ENCODE results near the gene PDYN.

Gene PDYN

GRCh38 chr20:1987826-1988225, 6.0 kb downstream of the PDYN start:
- no peak overlapping the region for H3K4ac ChIP-seq (ENCODE audit: low read depth, low read length)
- H3K36me3 ChIP-seq (ENCODE audit: control insufficient read depth in 1 of 2, insufficient read depth in 2 of 2, low read length in 2 of 2) = no peaks in the 10 kb centered on the region
- no peak overlapping the region for H4K8ac ChIP-seq (ENCODE audit: low read depth, low read length)
- no peak overlapping the region for H2AFZ ChIP-seq (ENCODE audit: insufficient read depth, low read length, poor library complexity)
- no peak overlapping the region for H3K4me2 ChIP-seq (ENCODE audit: low read length)
- no peak overlapping the region for H2AK5ac ChIP-seq (ENCODE audit: low read length)
- H3K27me3 ChIP-seq (ENCODE audit: insufficient read depth, low read length) = no peaks in the 10 kb centered on the region
- no peak overlapping the region for H3K4me3 ChIP-seq (ENCODE audit: low read depth, low read length)
- H3K18ac ChIP-seq (ENCODE audit: low read length) = no peak overlapping the region
- no peak overlapping the region for H4K12ac ChIP-seq (ENCODE audit: low read depth, low read length)
- DNase-seq = no peak
- H3K4me1 ChIP-seq (ENCODE audit: control insufficient read depth in 1 of 2, insufficient read depth in 2 of 2, low read length in 2 of 2) = no peaks in the 10 kb centered on the region
- no peak overlapping the region for H2BK120ac ChIP-seq (ENCODE audit: insufficient read depth, low read length, poor library complexity)
- no peak overlapping the region for H3K9ac ChIP-seq (ENCODE audit: low read length)
- no peak overlapping the region for H4K91ac ChIP-seq (ENCODE audit: low read depth, low read length)
- no CpG with 5 or more reads among the region's 3 CpGs for WGBS (ENCODE audit: extremely low coverage, insufficient coverage, insufficient read length)
- H3K9me3 ChIP-seq (ENCODE audit: insufficient read depth, low read depth, low read length) = no peaks in the 10 kb centered on the region
- H2BK5ac ChIP-seq (ENCODE audit: low read depth, low read length, poor library complexity) = no peak overlapping the region
- no peaks in the 10 kb centered on the region for H3K79me1 ChIP-seq (ENCODE audit: low read length)
- H3K79me2 ChIP-seq (ENCODE audit: control insufficient read depth, insufficient read depth, low read length, poor library complexity) = no peaks in the 10 kb centered on the region
- H3K14ac ChIP-seq (ENCODE audit: low read length) = no peak overlapping the region
- no peak overlapping the region for H3K27ac ChIP-seq (ENCODE audit: low read depth, low read length)
- H3K23ac ChIP-seq (ENCODE audit: low read length) = no peak overlapping the region
- H2BK12ac ChIP-seq (ENCODE audit: low read length) = no peak overlapping the region

- Histone ChIP-seq H2BK5ac (ENCODE audit: low read depth, low read length, poor library complexity) (no peak overlapping the region), H3K4me3 (ENCODE audit: low read depth, low read length) (no peak overlapping the region), H2BK12ac (ENCODE audit: low read length) (no peak overlapping the region), H4K12ac (ENCODE audit: low read depth, low read length) (no peak overlapping the region), H3K36me3 (ENCODE audit: control insufficient read depth in 1 of 2, insufficient read depth in 2 of 2, low read length in 2 of 2) (no peaks in the 10 kb centered on the region), H3K4ac (ENCODE audit: low read depth, low read length) (no peak overlapping the region), H2AK5ac (ENCODE audit: low read length) (no peak overlapping the region), H3K27ac (ENCODE audit: low read depth, low read length) (no peak overlapping the region), H3K4me2 (ENCODE audit: low read length) (no peak overlapping the region), H3K14ac (ENCODE audit: low read length) (no peak overlapping the region), H2AFZ (ENCODE audit: insufficient read depth, low read length, poor library complexity) (no peak overlapping the region), H2BK120ac (ENCODE audit: insufficient read depth, low read length, poor library complexity) (no peak overlapping the region), H4K8ac (ENCODE audit: low read depth, low read length) (no peak overlapping the region), H3K27me3 (ENCODE audit: insufficient read depth, low read length) (no peaks in the 10 kb centered on the region), H3K9ac (ENCODE audit: low read length) (no peak overlapping the region), H3K79me1 (ENCODE audit: low read length) (no peaks in the 10 kb centered on the region), H3K4me1 (ENCODE audit: control insufficient read depth in 1 of 2, insufficient read depth in 2 of 2, low read length in 2 of 2) (no peaks in the 10 kb centered on the region), H3K9me3 (ENCODE audit: insufficient read depth, low read depth, low read length) (no peaks in the 10 kb centered on the region), H3K18ac (ENCODE audit: low read length) (no peak overlapping the region), H3K79me2 (ENCODE audit: control insufficient read depth, insufficient read depth, low read length, poor library complexity) (no peaks in the 10 kb centered on the region), H3K23ac (ENCODE audit: low read length) (no peak overlapping the region), H4K91ac (ENCODE audit: low read depth, low read length) (no peak overlapping the region)
- DNase-seq = no peak
- no CpG with 5 or more reads among the region's 4 CpGs for WGBS (ENCODE audit: extremely low coverage, insufficient coverage, insufficient read length)
Observed at GRCh38 chr20:1983301-1983700, 10.6 kb downstream of the PDYN start.

- Histone ChIP-seq H3K4ac (ENCODE audit: low read depth, low read length) (no peak overlapping the region), H2AFZ (ENCODE audit: insufficient read depth, low read length, poor library complexity) (no peak overlapping the region), H2AK5ac (ENCODE audit: low read length) (no peak overlapping the region), H3K79me1 (ENCODE audit: low read length) (no peaks in the 10 kb centered on the region), H3K4me2 (ENCODE audit: low read length) (no peak overlapping the region), H3K79me2 (ENCODE audit: control insufficient read depth, insufficient read depth, low read length, poor library complexity) (no peaks in the 10 kb centered on the region), H2BK120ac (ENCODE audit: insufficient read depth, low read length, poor library complexity) (no peak overlapping the region), H3K23ac (ENCODE audit: low read length) (no peak overlapping the region), H3K4me3 (ENCODE audit: low read depth, low read length) (no peak overlapping the region), H4K91ac (ENCODE audit: low read depth, low read length) (no peak overlapping the region), H3K36me3 (ENCODE audit: control insufficient read depth in 1 of 2, insufficient read depth in 2 of 2, low read length in 2 of 2) (no peaks in the 10 kb centered on the region), H3K4me1 (ENCODE audit: control insufficient read depth in 1 of 2, insufficient read depth in 2 of 2, low read length in 2 of 2) (no peaks in the 10 kb centered on the region), H3K27me3 (ENCODE audit: insufficient read depth, low read length) (no peaks in the 10 kb centered on the region), H3K27ac (ENCODE audit: low read depth, low read length) (no peak overlapping the region), H3K9ac (ENCODE audit: low read length) (no peak overlapping the region), H4K8ac (ENCODE audit: low read depth, low read length) (no peak overlapping the region), H2BK12ac (ENCODE audit: low read length) (no peak overlapping the region), H3K14ac (ENCODE audit: low read length) (no peak overlapping the region), H4K12ac (ENCODE audit: low read depth, low read length) (no peak overlapping the region), H3K18ac (ENCODE audit: low read length) (no peak overlapping the region), H2BK5ac (ENCODE audit: low read depth, low read length, poor library complexity) (no peak overlapping the region), H3K9me3 (ENCODE audit: insufficient read depth, low read depth, low read length) (no peaks in the 10 kb centered on the region)
- WGBS (ENCODE audit: extremely low coverage, insufficient coverage, insufficient read length) = no CpG with 5 or more reads among the region's 5 CpGs
- DNase-seq = no peak
Observed at GRCh38 chr20:1982686-1983085, 11.2 kb downstream of the PDYN start.

GRCh38 chr20:1979106-1979778, 14.6 kb downstream of the PDYN start:
- H3K4me3 ChIP-seq (ENCODE audit: low read depth, low read length) = no peak overlapping the region
- H3K27ac ChIP-seq (ENCODE audit: low read depth, low read length) = no peak overlapping the region
- H3K23ac ChIP-seq (ENCODE audit: low read length) = no peak overlapping the region
- H3K9me3 ChIP-seq (ENCODE audit: insufficient read depth, low read depth, low read length) = no peaks in the 10 kb centered on the region
- H3K18ac ChIP-seq (ENCODE audit: low read length) = no peak overlapping the region
- no peak overlapping the region for H4K12ac ChIP-seq (ENCODE audit: low read depth, low read length)
- DNase-seq = no peak
- no peaks in the 10 kb centered on the region for H3K36me3 ChIP-seq (ENCODE audit: control insufficient read depth in 1 of 2, insufficient read depth in 2 of 2, low read length in 2 of 2)
- no peak overlapping the region for H2BK12ac ChIP-seq (ENCODE audit: low read length)
- H3K27me3 ChIP-seq (ENCODE audit: insufficient read depth, low read length) = no peaks in the 10 kb centered on the region
- no peak overlapping the region for H3K14ac ChIP-seq (ENCODE audit: low read length)
- H2BK5ac ChIP-seq (ENCODE audit: low read depth, low read length, poor library complexity) = no peak overlapping the region
- H3K4ac ChIP-seq (ENCODE audit: low read depth, low read length) = no peak overlapping the region
- H4K8ac ChIP-seq (ENCODE audit: low read depth, low read length) = no peak overlapping the region
- no peak overlapping the region for H3K9ac ChIP-seq (ENCODE audit: low read length)
- H4K91ac ChIP-seq (ENCODE audit: low read depth, low read length) = no peak overlapping the region
- H3K79me1 ChIP-seq (ENCODE audit: low read length) = no peaks in the 10 kb centered on the region
- H2AK5ac ChIP-seq (ENCODE audit: low read length) = no peak overlapping the region
- no peak overlapping the region for H3K4me2 ChIP-seq (ENCODE audit: low read length)
- H3K79me2 ChIP-seq (ENCODE audit: control insufficient read depth, insufficient read depth, low read length, poor library complexity) = no peaks in the 10 kb centered on the region
- no peaks in the 10 kb centered on the region for H3K4me1 ChIP-seq (ENCODE audit: control insufficient read depth in 1 of 2, insufficient read depth in 2 of 2, low read length in 2 of 2)
- no CpG with 5 or more reads among the region's 3 CpGs for WGBS (ENCODE audit: extremely low coverage, insufficient coverage, insufficient read length)
- no peak overlapping the region for H2AFZ ChIP-seq (ENCODE audit: insufficient read depth, low read length, poor library complexity)
- H2BK120ac ChIP-seq (ENCODE audit: insufficient read depth, low read length, poor library complexity) = no peak overlapping the region

All from trophoblast cell (in vitro differentiated cells and primary cell).